WERI-Rb-1 (cell line): ENCODE data around the gene PRKCA.

ENCODE experiments used
- DNase-seq: peaks from one replicate; pipeline ENCODE4 v3.0.0-alpha.2; 2020
- H3K27ac ChIP-seq: fragments of 250-450 bp; sonication (Bioruptor Pico); 2 replicates; pipeline ENCODE4 v1.5.1; 2020; ENCODE audit warnings: mild to moderate bottlenecking, moderate library complexity
- H3K27me3 ChIP-seq: fragments of 250-450 bp; sonication (Bioruptor Pico); 2 replicates; pipeline ENCODE4 v1.5.1; 2021; ENCODE audit warnings: mild to moderate bottlenecking, low read depth, moderate library complexity; ENCODE audit not compliant: insufficient read depth, severe bottlenecking
- H3K36me3 ChIP-seq: fragments of 250-450 bp; sonication (Bioruptor Pico); 2 replicates; pipeline ENCODE4 v1.5.1; 2020; ENCODE audit warnings: mild to moderate bottlenecking, moderate library complexity
- H3K4me3 ChIP-seq: 2 replicates; pipeline ENCODE4 v1.5.1; 2011; ENCODE audit warnings: low read depth, mild to moderate bottlenecking, control low read depth, low read length
- H3K9me3 ChIP-seq: fragments of 250-450 bp; sonication (Bioruptor Pico); 2 replicates; pipeline ENCODE4 v1.5.1; 2021; ENCODE audit warnings: mild to moderate bottlenecking, moderate library complexity; ENCODE audit not compliant: severe bottlenecking
- TF ChIP-seq, protein P1 (sequence below): IDR thresholded peaks from 2 replicates; pipeline ENCODE4 v1.5.1; 2011; ENCODE audit warnings: low read depth, mild to moderate bottlenecking, control low read depth, inconsistent platforms, low read length

Gene PRKCA

DNA sequence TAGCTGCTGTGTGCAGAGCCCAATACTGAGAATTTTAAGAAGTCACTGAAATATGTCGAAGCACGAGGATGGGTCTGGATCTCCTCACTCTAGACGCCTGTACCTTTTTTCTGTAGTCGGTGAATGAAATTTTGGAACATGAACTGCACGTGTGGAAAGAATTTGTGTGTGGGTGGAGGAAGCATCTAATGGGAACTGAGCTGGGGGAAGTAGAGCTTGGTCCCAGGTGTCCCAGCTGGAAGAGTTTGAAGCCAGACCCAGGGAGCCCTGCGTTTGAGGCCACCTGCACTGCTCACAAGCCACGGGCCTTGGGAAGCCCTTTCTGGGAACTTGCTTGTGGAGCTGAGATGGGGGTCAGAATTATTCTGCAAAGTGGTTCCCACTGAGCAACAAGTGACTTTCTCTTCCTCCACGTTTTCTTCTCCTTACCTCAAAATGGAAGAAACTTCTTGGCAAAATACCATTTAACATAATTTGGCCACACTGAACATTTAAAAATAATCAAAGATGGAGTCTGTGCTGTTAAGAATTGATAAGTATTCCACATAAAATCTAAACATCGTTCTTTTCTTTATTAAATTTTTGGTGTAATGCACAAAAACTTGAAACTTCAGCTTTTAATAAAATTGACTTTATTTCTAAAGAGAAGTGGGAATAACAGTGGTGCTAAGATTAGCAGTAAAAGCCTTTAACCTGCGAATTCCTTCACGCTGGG is 163.8 kb downstream of the PRKCA start:
- Histone ChIP-seq H3K36me3 (no peaks in the 10 kb centered on the region), H3K4me3 (no peak overlapping the region), H3K9me3 (no peaks in the 10 kb centered on the region), H3K27me3 (no peaks in the 10 kb centered on the region), H3K27ac (no peak overlapping the region)
- TF ChIP-seq, protein P1, sequence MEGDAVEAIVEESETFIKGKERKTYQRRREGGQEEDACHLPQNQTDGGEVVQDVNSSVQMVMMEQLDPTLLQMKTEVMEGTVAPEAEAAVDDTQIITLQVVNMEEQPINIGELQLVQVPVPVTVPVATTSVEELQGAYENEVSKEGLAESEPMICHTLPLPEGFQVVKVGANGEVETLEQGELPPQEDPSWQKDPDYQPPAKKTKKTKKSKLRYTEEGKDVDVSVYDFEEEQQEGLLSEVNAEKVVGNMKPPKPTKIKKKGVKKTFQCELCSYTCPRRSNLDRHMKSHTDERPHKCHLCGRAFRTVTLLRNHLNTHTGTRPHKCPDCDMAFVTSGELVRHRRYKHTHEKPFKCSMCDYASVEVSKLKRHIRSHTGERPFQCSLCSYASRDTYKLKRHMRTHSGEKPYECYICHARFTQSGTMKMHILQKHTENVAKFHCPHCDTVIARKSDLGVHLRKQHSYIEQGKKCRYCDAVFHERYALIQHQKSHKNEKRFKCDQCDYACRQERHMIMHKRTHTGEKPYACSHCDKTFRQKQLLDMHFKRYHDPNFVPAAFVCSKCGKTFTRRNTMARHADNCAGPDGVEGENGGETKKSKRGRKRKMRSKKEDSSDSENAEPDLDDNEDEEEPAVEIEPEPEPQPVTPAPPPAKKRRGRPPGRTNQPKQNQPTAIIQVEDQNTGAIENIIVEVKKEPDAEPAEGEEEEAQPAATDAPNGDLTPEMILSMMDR, result no peak
- no peak for DNase-seq

DNA sequence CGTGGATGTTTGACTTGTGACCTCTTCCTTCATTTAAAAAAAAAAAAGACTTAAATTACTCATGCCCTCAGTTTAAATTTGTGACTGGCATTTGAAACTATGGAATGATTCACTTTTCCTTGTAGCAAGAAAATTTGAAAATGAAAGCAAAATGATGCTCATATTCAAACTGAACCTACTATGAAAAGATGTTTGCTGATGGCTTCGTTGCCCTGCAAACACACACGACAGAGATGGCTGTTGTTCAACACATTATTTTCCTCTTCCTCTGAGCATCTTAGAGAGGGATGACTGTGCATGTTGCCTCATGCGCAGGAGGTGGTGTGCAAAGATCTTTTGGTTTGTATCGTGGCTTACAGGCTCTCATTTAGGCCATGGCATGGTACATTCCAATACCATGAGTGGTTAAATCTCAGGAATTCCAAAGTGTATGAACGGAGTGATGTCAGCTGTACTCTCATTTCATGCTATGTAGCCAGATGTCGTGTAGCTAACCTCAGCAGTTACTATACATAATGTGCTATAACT is 164.5 kb downstream of the PRKCA start:
- Histone ChIP-seq H3K27ac (no peak overlapping the region), H3K27me3 (no peaks in the 10 kb centered on the region), H3K36me3 (no peaks in the 10 kb centered on the region), H3K9me3 (no peaks in the 10 kb centered on the region), H3K4me3 (no peak overlapping the region)
- TF ChIP-seq, protein P1, result no peak
- DNase-seq, result no peak

DNA sequence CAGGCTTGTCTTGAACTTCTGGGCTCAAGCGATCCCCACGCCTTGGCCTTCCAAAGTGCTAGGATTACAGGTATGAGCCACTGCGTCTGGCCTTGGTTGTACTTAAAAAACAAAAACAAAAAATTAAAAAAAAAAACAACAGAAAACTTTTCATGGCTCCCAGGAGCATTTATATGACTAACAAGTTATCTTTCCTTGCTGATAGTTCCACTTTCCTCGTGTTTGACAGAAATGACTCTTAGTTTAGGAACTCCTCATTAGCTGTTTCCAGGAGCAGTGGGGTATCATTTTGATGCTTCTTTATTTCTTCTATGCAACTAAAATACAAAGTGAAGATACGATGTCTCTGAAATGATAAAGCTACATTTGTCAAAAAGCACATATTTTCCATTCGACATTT is 165.4 kb downstream of the PRKCA start:
- H3K27ac ChIP-seq, result no peak overlapping the region
- DNase-seq, result no peak
- no peaks in the 10 kb centered on the region for H3K27me3 ChIP-seq
- TF ChIP-seq, protein P1, result no peak
- no peak overlapping the region for H3K4me3 ChIP-seq
- H3K36me3 ChIP-seq, result no peaks in the 10 kb centered on the region
- no peaks in the 10 kb centered on the region for H3K9me3 ChIP-seq

DNA sequence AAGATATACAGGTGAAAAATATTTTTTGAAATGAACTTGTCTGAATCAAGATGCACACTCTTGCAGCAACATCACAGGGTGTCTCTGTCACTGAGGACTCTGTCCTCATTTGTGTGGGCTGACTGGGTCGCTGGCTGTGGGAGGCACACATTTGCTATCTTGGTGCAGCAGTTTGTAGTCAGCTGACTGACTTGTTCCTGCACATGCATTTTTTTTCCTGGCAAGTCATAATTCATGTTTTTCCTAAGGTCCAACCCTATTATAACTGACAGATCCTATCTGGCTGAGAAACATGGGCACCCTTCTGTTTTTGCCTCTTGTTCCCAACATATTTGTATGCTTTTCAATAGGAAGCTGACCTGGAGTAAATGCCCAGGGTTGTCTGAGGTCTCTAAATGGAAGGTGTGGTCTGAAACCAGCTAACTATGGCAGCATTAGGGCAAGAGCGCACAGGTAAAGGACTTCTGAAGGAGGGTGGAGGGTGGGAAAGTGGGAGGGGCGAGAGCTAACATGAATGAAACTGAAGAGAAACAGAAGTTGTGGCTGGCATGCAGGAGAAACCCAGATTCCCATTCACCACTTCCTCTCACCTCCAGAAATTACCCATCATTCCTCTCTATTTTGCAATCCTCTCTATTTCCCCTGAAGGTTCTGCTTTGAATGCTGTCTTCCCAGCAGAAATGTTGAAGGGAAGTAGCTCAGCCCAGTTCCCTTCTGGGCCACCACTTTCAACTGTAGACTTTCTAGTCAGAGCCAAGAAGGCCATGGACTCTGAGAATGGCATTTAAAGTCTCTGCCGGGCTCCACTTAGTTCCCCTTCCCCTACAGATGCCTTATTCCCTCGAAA is 166.1 kb downstream of the PRKCA start:
- TF ChIP-seq, protein P1, result no peak
- no peaks in the 10 kb centered on the region for H3K27me3 ChIP-seq
- DNase-seq, result no peak
- no peaks in the 10 kb centered on the region for H3K9me3 ChIP-seq
- no peak overlapping the region for H3K4me3 ChIP-seq
- no peaks in the 10 kb centered on the region for H3K36me3 ChIP-seq
- H3K27ac ChIP-seq, result no peak overlapping the region

DNA sequence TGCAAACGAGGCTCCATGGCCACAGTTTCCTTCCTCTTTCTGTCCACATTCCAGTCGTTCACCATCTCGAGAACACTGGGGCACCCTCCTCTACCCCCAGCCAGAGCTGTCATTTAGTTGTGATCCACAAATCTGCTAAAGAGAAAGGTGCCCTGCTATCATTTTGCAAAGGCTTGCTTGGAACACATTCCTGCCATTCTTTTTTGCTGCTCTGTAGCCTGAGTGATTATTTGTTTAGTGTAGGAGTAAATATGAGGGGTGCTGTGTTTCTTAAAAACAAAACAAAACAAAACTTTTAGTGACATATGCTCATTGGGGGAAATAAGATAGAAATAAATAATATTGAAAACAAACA is 166.7 kb downstream of the PRKCA start:
- TF ChIP-seq, protein P1, result no peak
- H3K27me3 ChIP-seq, result no peaks in the 10 kb centered on the region
- H3K36me3 ChIP-seq, result no peaks in the 10 kb centered on the region
- H3K9me3 ChIP-seq, result no peaks in the 10 kb centered on the region
- no peak for DNase-seq
- H3K27ac ChIP-seq, result no peak overlapping the region
- H3K4me3 ChIP-seq, result no peak overlapping the region
